A673 (cell line): ENCODE measurements around the gene POLA2.

Source experiments
- CTCF ChIP-seq: fragments of 300-800, 200-600 bp; sonication (generic); conservative IDR thresholded peaks from 2 replicates; pipeline ENCODE4 v1.5.1; 2017; ENCODE audit warnings: low read depth, mild to moderate bottlenecking, antibody characterized with exemption, low read length, moderate library complexity, mixed read lengths
- EZH2 ChIP-seq: fragments of 200-600 bp; sonication (generic); IDR thresholded peaks from 2 replicates; pipeline ENCODE4 v1.6.1; 2017; ENCODE audit warnings: borderline replicate concordance, low read depth, mild to moderate bottlenecking, mixed read lengths, antibody characterized with exemption, low read length; ENCODE audit not compliant: poor library complexity, severe bottlenecking

GRCh38 chr11:65308281-65308891 lies 46.6 kb downstream of the POLA2 start:
- TF ChIP-seq CTCF = no peak
- no peak for TF ChIP-seq EZH2
